ENCODE data around the gene ARID1B. TPM values are rescaled to one million over a fixed set of nuclear protein-coding genes. Genes with fewer than 3 reads are reported as not detected.
A peak's percentile ranks its signal among the peaks of the same experiment; 100 is the strongest.

The ARID1B gene
- total and polyA plus RNA-seq, 8 donors = 67.6 to 102 (median 99.0) TPM

DNA sequence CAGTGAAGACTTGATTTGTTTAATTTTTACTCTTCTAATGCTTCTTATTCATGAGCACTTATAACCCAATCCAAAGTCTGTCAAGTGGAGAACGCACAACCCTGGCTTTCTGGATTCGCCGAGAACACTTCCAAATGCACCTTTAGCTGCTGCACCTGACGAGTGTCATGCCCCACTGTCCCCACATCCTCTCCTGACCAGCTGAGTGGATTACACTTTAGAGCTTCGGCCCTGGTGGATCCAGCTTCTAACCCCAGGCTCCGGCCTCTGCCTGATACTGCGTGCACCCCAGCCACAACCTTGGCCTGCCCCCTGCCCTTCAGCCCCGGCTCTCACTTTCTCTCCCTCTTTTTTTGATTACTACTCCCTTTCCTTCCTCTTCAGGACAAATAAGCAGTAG, 287.3 kb downstream of the ARID1B start:
- intact Hi-C loops (cut with DNase I) = no loop called here
- H3K4me1 ChIP-seq = peaks cover 5 to 28% of the 10 kb centered on the region in 2 donors
- ATAC-seq (peak; percentile 16), DNase-seq (no peak)
- H3K27me3 ChIP-seq = no peaks in the 10 kb centered on the region
- H3K27ac ChIP-seq = no peak overlapping the region
- H3K9me3 ChIP-seq = no peaks in the 10 kb centered on the region
- H3K4me3 ChIP-seq = no peak overlapping the region
- no peaks in the 10 kb centered on the region for H3K36me3 ChIP-seq
- TF ChIP-seq CTCF (IDR thresholded peaks at IDR 0.05) = no peak

GRCh38 chr6:157065366-157065765, 288.2 kb downstream of the ARID1B start:
- Histone ChIP-seq H3K36me3 (no peaks in the 10 kb centered on the region), H3K27ac (no peak overlapping the region), H3K9me3 (no peaks in the 10 kb centered on the region), H3K4me1 (peaks cover 3 to 23% of the 10 kb centered on the region in 2 donors), H3K4me3 (no peak overlapping the region), H3K27me3 (no peaks in the 10 kb centered on the region)
- TF ChIP-seq CTCF (IDR thresholded peaks at IDR 0.05) = no peak
- intact Hi-C loops (cut with DNase I) = no loop called here
- ATAC-seq (no peak), DNase-seq (no peak)

GRCh38 chr6:157066781-157067491, 289.8 kb downstream of the ARID1B start:
- no peaks in the 10 kb centered on the region for H3K9me3 ChIP-seq
- no peak for TF ChIP-seq CTCF (IDR thresholded peaks at IDR 0.05)
- DNase-seq = no peak
- intact Hi-C loops (cut with DNase I) = no loop called here
- no peak overlapping the region for H3K27ac ChIP-seq
- ATAC-seq = no peak
- H3K36me3 ChIP-seq = no peaks in the 10 kb centered on the region
- H3K27me3 ChIP-seq = no peaks in the 10 kb centered on the region
- peaks cover 3 to 26% of the 10 kb centered on the region in 2 donors for H3K4me1 ChIP-seq
- no peak overlapping the region for H3K4me3 ChIP-seq

DNA sequence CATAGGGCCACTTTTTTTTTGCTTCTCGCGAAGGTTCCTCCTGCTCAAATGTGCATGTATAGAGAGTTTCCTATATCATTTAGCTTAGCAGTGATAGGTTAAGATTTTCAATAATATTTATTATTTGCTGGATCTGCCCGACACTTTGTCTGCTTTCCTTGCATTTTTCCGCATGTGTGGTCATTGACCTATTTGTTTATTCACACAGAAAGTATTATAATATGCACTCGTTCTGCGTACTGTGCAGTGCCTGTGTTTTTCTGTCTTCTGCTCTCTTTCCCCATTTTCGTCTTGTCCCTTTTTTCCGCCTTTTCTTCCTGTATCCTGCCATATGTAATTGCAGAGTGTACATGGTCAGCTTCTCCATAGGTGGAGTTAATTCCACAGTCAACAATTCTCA, 290.3 kb downstream of the ARID1B start:
- Histone ChIP-seq H3K27ac (no peak overlapping the region), H3K4me3 (no peak overlapping the region), H3K4me1 (peaks cover 3 to 26% of the 10 kb centered on the region in 2 donors), H3K27me3 (no peaks in the 10 kb centered on the region), H3K9me3 (no peaks in the 10 kb centered on the region), H3K36me3 (no peaks in the 10 kb centered on the region)
- intact Hi-C loops (cut with DNase I) = no loop called here
- no peak for TF ChIP-seq CTCF (IDR thresholded peaks at IDR 0.05)
- no peak for ATAC-seq
- no peak for DNase-seq

GRCh38 chr6:157068691-157069324, 291.6 kb downstream of the ARID1B start:
- intact Hi-C loops (cut with DNase I) = no loop called here
- H3K4me1 ChIP-seq = peaks cover 3 to 26% of the 10 kb centered on the region in 2 donors
- no peaks in the 10 kb centered on the region for H3K9me3 ChIP-seq
- H3K4me3 ChIP-seq = no peak overlapping the region
- H3K27me3 ChIP-seq = no peaks in the 10 kb centered on the region
- no peak for DNase-seq
- TF ChIP-seq CTCF (IDR thresholded peaks at IDR 0.05) = no peak
- no peaks in the 10 kb centered on the region for H3K36me3 ChIP-seq
- no peak overlapping the region for H3K27ac ChIP-seq
- ATAC-seq = peak; percentile 29
